GM06990 (cell line): ENCODE results near the gene PDZRN4.

Experiments used
- DNase-seq: peaks from one replicate; pipeline ENCODE4 v3.0.0-alpha.2; 2011; ENCODE audit not compliant: insufficient read length; ENCODE audit errors: extremely low read depth
- H3K27me3 ChIP-seq: replicated peaks from 2 replicates; pipeline ENCODE4 v1.6.0; 2011; ENCODE audit warnings: low read length; ENCODE audit not compliant: control insufficient read depth, insufficient read depth
- H3K36me3 ChIP-seq: 2 replicates; pipeline ENCODE4 v1.5.1; 2011; ENCODE audit warnings: low read length; ENCODE audit not compliant: control insufficient read depth, insufficient read depth
- H3K4me3 ChIP-seq: replicated peaks from 2 replicates; pipeline ENCODE4 v1.5.1; 2011; ENCODE audit warnings: low read depth, mild to moderate bottlenecking, control low read depth, low read length
- TF ChIP-seq, protein P1 (sequence below): IDR thresholded peaks from 2 replicates; pipeline ENCODE4 v1.5.1; 2011; ENCODE audit warnings: low read length, control low read depth, mild to moderate bottlenecking, inconsistent platforms; ENCODE audit not compliant: insufficient read depth, poor library complexity, severe bottlenecking

Gene PDZRN4

DNA sequence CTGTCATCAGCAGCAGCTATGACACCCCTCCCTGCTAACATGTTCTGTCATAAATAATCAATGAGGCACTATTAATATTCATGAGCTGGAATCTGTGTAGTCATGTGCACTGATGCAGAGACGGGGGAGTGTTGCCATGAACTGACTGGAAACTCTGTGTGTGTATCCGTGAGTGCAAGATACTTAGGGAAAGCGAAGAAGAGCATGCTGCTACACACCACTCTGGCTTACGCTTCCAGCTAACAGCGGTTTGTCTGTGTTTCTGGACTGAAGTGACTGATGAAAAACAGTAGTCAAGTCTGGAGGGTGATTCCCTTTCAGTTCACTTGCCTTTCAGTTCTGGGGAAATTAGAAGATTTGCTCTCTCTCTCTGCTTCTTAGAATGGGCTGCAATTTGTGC is 249.4 kb downstream of the PDZRN4 start:
- TF ChIP-seq, protein P1, sequence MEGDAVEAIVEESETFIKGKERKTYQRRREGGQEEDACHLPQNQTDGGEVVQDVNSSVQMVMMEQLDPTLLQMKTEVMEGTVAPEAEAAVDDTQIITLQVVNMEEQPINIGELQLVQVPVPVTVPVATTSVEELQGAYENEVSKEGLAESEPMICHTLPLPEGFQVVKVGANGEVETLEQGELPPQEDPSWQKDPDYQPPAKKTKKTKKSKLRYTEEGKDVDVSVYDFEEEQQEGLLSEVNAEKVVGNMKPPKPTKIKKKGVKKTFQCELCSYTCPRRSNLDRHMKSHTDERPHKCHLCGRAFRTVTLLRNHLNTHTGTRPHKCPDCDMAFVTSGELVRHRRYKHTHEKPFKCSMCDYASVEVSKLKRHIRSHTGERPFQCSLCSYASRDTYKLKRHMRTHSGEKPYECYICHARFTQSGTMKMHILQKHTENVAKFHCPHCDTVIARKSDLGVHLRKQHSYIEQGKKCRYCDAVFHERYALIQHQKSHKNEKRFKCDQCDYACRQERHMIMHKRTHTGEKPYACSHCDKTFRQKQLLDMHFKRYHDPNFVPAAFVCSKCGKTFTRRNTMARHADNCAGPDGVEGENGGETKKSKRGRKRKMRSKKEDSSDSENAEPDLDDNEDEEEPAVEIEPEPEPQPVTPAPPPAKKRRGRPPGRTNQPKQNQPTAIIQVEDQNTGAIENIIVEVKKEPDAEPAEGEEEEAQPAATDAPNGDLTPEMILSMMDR = no peak
- no peaks in the 10 kb centered on the region for H3K27me3 ChIP-seq
- H3K36me3 ChIP-seq = no peaks in the 10 kb centered on the region
- no peak for DNase-seq
- H3K4me3 ChIP-seq = no peak overlapping the region

GRCh38 chr12:41438854-41439541 is 250.9 kb downstream of the PDZRN4 start:
- TF ChIP-seq, protein P1 = no peak
- H3K4me3 ChIP-seq = no peak overlapping the region

GRCh38 chr12:41439801-41440200 is 251.7 kb downstream of the PDZRN4 start:
- Histone ChIP-seq H3K4me3 (no peak overlapping the region), H3K27me3 (no peaks in the 10 kb centered on the region), H3K36me3 (no peaks in the 10 kb centered on the region)
- DNase-seq = no peak
- TF ChIP-seq, protein P1 = no peak

More at GRCh38 chr12:41438854-41439541, 250.9 kb downstream of the PDZRN4 start:
- no peaks in the 10 kb centered on the region for H3K36me3 ChIP-seq
- H3K27me3 ChIP-seq = no peaks in the 10 kb centered on the region
- no peak for DNase-seq

- TF ChIP-seq, protein P1 = no peak
- no peaks in the 10 kb centered on the region for H3K36me3 ChIP-seq
Measured at GRCh38 chr12:41441180-41441579, 253.1 kb downstream of the PDZRN4 start.

GRCh38 chr12:41442896-41443295 is 254.8 kb downstream of the PDZRN4 start:
- TF ChIP-seq, protein P1 = no peak
- Histone ChIP-seq H3K36me3 (no peaks in the 10 kb centered on the region), H3K27me3 (no peaks in the 10 kb centered on the region), H3K4me3 (no peak overlapping the region)
- no peak for DNase-seq

More at GRCh38 chr12:41441180-41441579, 253.1 kb downstream of the PDZRN4 start:
- DNase-seq = no peak
- H3K27me3 ChIP-seq = no peaks in the 10 kb centered on the region
- H3K4me3 ChIP-seq = no peak overlapping the region

DNA sequence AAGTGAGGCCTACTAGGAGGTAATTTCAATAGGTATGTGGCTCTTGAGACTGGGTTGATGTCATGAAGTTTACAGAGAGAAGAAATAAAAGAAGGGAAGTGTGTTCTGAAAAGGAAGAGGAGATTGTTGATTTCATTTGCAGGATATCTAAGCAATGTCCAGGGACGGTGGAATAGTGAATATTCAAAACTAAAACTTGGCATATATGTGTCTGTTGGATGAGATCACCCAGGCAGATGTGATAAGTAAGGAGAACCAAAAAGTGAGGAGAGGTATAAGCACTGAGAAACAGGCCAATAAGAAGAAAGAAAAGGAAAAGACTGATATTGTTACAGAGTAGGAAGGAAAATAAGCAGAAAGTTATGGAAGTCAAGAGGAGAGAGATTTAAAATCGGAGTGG is 255.6 kb downstream of the PDZRN4 start:
- TF ChIP-seq, protein P1 = no peak
- no peaks in the 10 kb centered on the region for H3K27me3 ChIP-seq
- no peaks in the 10 kb centered on the region for H3K36me3 ChIP-seq
- no peak for DNase-seq
- H3K4me3 ChIP-seq = no peak overlapping the region
